Measurements from ENCODE around the gene REEP1. TPM values are rescaled to one million over a fixed set of nuclear protein-coding genes. Genes with fewer than 3 reads are reported as not detected.

REEP1 gene
- total and polyA plus RNA-seq, 9 of the 15 experiments (the other 6 are each of a cell fraction or from before 2014, with no cell fraction given), result 0.11 to 0.67 (median 0.13) TPM

GRCh38 chr2:86230961-86231360 lies 106.5 kb downstream of the REEP1 start:
- FAIRE-seq (no peak), ATAC-seq (no peak), DNase-seq (ENCODE audit: extremely low read depth in 1 of 4, low spot score in 3 of 4) (no peak)
- in situ Hi-C loops (cut with MboI) (no loop called here), intact Hi-C loops (cut with micrococcal nuclease) (no loop called here)
- H3K4me3 ChIP-seq, result no peak overlapping the region
- no peaks in the 10 kb centered on the region for H3K36me3 ChIP-seq (ENCODE audit: control insufficient read depth, insufficient read depth, low read length)
- BruUV-seq (replicated peaks), result no TSS peak
- no peaks in the 10 kb centered on the region for H3K9me3 ChIP-seq (replicated peaks; ENCODE audit: control insufficient read depth, insufficient read depth, low read depth, low read length)
- no peak overlapping the region for H2AFZ ChIP-seq (ENCODE audit: low read depth, low read length)
- WGBS (ENCODE audit: insufficient coverage, low coverage, missing lambda C conversion rate), result 9% methylated on average over 4 of the region's 5 CpGs
- POLR2A ChIA-PET, result interaction anchor here (1.0 kb wide), 1 partner anchor 15 kb away, joined by 3 read pairs; no protein-coding TSS in a partner anchor
- peaks cover 0 to 5% of the 10 kb centered on the region in 2 experiments; a peak in 2 of 5 replicates for H3K4me1 ChIP-seq (replicated peaks in 1 of 2; ENCODE audit: control insufficient read depth in 2 of 2, insufficient read depth in 2 of 2, low read length in 2 of 2)
- no peaks in the 10 kb centered on the region for H3K9me1 ChIP-seq (ENCODE audit: control insufficient read depth, insufficient read depth, low read length)
- H3K79me2 ChIP-seq (ENCODE audit: control insufficient read depth, insufficient read depth, low read length), result no peaks in the 10 kb centered on the region
- CTCF ChIA-PET (ENCODE audit: low intra/inter-chr PET ratio), result no interaction called here
- no peak overlapping the region for H3K9ac ChIP-seq (ENCODE audit: insufficient read depth in 1 of 2, low read depth in 2 of 2, low read length in 2 of 2)
- H3K27me3 ChIP-seq (ENCODE audit: control insufficient read depth in 2 of 2, insufficient read depth in 2 of 2, low read length in 2 of 2), result peaks cover 46 to 74% of the 10 kb centered on the region in 2 experiments; a peak in 4 of 5 replicates
- H3K4me2 ChIP-seq (ENCODE audit: insufficient read depth, low read length), result no peak overlapping the region
- H3K27ac ChIP-seq (ENCODE audit: extremely low read depth, low read depth, low read length), result no peak overlapping the region
- no peaks in the 10 kb centered on the region; the same call in 1 of the 2 replicates for H4K20me1 ChIP-seq (replicated peaks; ENCODE audit: control insufficient read depth, insufficient read depth, low read length)
- TF ChIP-seq POLR3G (IDR thresholded peaks at IDR 0.05; ENCODE audit: extremely low read depth, insufficient read length, insufficient replicate concordance) (no peak), CBX8 (IDR thresholded peaks at IDR 0.05; ENCODE audit: borderline replicate concordance, extremely low read depth, low read depth, low read length, poor library complexity, severe bottlenecking) (no peak), ZNF398 (CRISPR knock-in tag; IDR thresholded peaks at IDR 0.05) (no peak), MGA (IDR thresholded peaks at IDR 0.05) (no peak), U2AF1 (optimal IDR thresholded peaks at IDR 0.05; ENCODE audit: low read depth, low read length) (no peak), ZNF274 (IDR thresholded peaks at IDR 0.05; ENCODE audit: borderline replicate concordance, low read depth, low read length) (no peak)
